SHP77 treated with DMSO at 0.1 percent for 48 hours (cell line): Measurements from ENCODE around the gene IBA57.

Source experiments
- DNase-seq: peaks from one replicate; lab custom pipeline; 2025; lab: John Stamatoyannopoulos, UW

Gene IBA57

DNA sequence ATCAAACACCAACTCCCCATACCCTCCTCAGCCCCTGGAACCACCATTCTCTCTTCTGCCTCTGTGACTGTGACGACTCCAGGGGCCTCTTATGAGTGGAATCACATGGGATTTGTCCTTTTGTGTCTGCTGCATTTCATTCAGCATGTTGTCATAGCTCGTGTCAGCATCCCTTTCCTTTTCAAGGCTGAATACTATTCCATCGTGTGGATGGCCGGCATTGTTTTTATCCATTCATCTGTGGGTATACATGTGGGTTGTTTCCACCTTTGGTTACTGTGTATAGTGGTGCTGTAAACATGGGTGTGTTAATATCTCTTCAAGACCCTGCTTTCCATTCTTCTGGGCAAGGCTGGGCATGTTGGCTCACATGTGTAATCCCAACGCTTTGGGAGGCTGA, 25.2 kb downstream of the IBA57 start:
- DNase-seq: no peak

DNA sequence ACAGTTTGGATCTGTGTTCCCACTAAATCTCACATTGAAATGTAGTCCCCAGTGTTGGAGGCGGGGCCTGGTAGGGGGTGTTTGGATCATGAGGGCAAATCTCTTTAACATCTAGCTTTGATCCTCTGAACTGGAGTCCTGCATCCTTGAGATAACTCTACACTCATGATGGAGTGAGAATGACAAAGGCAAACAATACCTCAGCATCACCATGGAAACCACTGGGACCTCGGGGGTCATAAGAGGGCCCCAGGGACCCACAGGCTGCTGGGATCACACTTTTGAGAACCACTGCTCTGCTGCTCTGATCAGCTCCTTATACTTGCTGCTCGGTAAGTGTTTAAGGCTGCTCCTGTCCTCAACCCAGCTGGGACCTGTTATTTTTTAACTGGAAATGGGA, 28.8 kb downstream of the IBA57 start:
- DNase-seq: no peak

DNA sequence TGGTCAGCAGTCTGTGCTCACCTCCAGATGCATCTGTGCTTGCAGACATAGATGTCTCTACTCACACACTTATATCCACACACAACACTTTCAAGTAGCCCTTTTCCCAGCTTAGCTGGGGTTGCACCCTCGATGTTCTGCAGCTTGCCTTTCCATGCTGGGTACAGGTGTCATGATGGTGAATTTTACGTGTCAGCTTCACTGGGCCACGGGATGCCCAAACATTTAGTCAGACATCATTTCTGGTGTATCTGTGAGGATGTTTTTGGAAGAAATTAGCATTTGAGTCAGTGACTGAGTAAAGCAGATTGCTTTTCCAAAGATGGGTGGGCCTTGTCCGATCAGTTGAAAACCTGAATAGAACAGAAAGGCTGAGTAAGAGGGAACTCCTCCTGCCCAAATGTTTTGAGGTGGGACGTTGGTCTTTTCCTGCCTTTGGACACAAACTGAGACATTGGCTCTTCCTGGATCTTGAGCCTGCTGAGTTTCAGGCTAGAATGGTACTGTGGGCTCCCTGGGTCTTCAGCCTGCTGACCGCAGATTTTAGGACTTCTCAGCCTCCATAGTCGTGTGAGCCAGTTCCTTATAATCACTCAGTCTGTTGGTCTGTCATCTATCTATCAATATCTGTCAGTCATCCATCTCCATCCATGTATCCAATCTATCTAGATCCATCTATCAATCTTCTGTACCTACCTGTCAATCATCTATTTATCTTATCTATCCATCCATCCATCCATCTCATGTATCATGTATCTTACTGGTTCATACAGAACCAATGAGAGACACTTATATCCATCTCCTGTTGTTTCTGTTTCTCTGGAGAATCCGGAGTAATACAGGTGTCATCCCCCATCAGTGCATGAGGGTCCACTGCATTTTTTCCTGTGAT, 29.6 kb downstream of the IBA57 start:
- DNase-seq: no peak

GRCh38 chr1:228197555-228198147, 32.0 kb downstream of the IBA57 start:
- no peak for DNase-seq

DNA sequence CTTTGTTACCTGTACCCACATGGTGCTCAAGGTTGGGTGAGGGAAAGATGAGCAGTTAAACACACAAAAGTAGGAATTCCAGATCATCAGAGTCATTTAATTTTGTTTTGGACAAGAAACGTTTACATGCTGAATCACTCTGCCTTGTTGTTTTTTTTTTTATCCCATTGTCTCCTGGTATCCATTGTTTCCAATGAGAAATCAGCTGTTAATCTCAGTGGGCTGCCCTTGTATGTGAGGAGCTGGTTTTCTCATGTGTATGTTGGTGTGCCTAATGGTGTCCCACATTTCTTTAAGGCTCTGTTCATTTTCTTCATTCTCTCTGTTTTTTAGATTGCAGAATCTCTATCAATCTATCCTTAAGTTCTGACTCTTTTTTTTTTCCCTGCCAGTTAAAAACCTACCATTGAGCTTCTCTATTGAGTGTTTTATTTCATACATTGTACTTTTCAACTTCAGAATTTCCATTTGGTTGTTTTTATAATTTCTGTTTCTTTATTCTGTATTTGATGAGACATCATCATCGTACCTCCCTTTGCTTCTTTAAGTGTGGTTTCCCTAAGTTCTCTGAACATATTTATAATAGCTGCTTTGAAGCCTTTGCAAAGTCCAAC, 33.5 kb downstream of the IBA57 start:
- no peak for DNase-seq

DNA sequence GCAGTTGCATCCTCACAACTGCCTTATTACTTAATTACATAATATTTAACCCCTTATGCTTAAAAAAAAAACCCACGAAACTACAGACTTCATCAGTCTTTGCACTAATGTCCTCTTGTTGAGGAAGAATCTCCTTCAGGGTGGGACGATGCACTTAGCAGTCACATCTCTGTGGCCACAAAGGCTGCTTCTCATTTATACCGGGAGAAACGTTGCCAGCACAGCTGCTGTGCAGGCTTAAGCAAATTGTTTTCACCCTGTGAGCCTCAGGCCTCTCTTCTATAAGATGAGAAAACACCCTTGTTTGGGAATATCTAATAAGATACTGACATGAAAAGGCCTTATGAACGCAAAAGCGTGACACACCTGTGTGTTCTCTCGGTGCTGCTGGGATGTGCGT, 39.4 kb downstream of the IBA57 start:
- no peak for DNase-seq

GRCh38 chr1:228205526-228206436, 40.2 kb downstream of the IBA57 start:
- DNase-seq: no peak

DNA sequence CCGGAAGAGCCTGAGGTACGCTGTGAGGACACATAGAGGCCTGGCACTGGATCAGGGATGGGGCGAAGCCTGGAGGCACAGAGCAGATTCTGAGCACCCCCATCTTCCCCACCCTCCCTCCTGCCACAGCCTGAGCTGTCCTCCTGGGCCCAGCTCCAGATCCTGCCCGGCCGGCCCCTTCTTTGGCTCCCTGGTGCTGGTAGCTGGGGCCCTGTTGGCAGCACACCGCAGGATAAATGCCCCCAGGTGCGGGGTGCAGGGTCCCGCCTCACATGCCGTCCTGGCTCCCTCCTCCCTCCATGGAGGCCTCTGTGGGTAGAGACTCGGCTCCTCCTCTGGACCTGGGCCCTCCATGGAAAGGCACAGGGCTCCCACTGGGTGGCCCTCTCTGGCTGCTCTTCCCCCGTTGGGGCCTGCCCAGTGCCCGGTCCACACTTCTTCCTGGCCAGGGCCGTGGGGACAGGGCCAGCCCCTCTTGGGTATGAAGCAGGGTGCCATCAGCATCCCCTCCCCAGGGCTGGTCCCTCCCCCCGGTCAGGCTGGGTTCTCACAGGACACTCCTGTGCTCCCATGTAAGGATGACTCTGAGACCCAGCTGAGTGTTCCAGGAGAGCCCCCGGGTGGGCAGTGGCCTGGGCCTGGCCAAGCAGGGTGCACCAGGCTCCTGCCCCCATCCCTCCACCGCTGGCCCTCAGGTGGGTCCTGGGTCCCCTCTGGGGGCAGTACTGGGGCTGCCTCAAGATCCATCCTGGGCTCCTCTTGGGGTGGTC, 41.2 kb downstream of the IBA57 start:
- no peak for DNase-seq

- DNase-seq: no peak
These were observed 41.8 kb downstream of the IBA57 start for GRCh38 chr1:228207381-228207810.

DNA sequence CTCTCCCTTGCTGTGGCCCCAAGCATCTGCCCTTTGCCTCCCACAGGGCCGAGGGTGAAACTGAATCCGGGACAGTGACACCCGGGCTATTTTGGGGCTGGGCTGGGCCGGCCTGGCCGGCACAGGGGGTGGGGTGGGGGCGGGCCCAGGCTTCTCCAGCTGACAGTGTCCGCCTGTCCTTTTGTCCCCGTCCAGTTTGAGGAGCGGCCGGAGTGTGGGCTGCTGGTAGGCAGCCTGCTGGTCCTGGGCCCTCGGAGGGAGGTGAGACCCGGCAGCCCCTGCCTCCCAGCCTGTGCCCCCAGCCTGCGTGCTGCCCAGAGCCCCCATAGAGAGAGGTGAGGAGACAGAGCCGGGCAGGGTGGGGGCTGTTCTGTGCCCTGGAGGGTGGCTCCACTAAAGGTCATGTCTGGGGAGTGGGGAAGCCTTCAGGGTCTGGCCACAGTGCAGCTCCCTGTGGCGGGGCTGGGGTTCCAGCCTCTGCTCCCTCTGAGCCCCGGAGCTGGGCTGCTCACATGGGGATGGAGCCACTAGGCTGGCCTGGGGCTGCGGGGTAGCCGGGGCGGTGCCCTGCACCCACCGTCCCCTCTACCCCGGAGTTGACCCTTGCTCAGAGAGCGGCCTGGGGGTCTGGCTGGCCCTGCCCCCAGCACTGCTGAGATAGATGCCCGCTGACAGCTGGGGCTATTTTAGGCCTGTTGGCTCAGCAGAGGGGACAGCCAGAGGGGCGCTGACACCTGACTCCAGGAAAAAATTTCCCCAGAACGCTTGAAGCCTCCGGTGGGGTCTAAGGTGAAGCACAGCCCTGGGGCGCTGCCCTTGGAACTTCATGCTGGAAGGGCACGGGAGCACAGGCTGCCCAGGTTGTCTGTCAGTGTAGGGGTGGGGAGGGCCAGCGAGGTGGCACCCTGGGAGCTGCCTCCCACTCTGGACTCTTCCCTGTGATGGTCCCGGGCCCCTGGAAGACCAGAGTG, 42.5 kb downstream of the IBA57 start, which contains the start of gene OBSCN:
Gene OBSCN, plus strand, starts transcription at position 194 of the 971 bp plus-strand sequence. CDS start 3,740 bp downstream, outside the sequence.
- no peak for DNase-seq

DNA sequence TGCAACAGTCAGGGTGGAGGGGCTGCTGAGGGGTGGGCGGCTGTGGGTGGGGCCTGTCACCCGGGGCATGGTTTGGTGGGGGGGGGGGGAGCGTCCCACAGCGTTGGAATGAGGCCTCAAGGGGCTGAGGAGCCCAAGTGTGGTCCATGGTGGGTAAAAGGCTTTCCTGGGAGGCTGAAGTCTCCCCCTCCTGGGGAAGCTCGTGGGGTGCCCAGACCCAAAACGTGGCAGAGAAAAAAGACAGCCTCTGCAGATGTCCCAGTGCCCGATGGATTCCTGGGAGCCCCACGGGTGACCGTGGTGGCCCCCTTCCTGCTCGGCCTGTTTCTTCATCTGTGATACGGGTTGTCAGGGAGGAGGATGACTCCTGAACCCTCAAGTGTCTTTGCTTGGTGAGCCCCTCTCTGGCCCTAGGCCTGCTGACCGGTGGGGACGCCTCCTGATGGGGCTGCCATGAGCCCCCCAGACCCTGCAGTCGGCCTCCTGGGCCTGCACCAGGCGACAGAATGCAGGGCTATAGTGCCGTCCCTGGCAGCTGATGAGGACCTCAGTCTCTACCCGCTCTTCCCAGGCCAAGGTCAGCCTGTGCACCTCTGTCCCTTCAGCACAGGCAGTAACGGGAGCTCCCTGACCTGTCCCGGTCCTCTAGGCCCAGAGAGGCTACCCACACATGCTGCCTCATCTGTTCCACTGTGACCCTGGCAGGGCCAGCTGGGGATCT, 43.4 kb downstream of the IBA57 start:
- DNase-seq: no peak

DNA sequence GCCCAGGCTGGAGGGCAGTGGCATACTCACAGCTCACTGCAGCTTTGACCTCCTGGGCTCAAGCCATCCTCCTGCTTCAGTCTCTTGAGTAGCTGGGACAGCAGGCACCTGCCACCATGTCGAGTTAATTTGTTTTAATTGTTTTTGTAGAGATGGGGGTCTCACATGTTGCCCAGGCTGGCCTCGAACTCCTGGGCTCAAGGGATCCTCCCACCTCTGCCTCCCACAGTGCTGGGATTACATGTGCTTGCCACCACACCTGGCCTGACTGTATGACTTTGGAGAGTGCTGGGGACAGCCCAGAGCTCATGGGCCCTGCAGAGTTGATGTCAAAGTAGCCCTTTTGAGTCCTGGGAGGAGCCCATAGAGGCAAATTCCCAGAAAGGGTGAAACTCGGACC, 44.1 kb downstream of the IBA57 start:
- DNase-seq: no peak

GRCh38 chr1:228210076-228210651, 44.6 kb downstream of the IBA57 start:
- DNase-seq: no peak

- no peak for DNase-seq
These were observed 45.3 kb downstream of the IBA57 start for GRCh38 chr1:228210712-228211530.

GRCh38 chr1:228211531-228212414, 46.2 kb downstream of the IBA57 start:
- no peak for DNase-seq

DNA sequence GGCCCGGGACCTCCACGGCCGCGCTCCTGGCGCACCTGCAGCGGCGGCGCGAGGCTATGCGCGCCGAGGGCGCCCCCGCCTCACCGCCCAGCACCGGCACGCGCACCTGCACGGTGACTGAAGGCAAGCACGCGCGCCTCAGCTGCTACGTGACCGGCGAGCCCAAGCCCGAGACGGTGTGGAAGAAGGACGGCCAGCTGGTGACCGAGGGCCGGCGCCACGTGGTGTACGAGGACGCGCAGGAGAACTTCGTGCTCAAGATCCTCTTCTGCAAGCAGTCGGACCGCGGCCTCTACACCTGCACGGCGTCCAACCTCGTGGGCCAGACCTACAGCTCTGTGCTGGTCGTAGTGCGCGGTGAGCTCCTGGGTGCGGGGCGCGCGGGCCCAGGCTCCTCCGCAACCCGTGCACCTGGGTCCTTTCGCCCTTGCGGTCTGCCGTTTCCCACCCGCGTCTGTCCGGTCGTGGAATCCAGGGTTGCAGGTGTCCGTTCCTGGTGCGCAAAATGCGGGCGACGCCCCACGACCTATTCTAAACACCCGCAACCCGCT, 46.9 kb downstream of the IBA57 start:
- DNase-seq: no peak
